Liver (tissue), 9 donors: ENCODE measurements around the gene TBC1D21. TPM values are rescaled to one million over a fixed set of nuclear protein-coding genes. Genes with fewer than 3 reads are reported as not detected.
A peak's percentile ranks its signal among the peaks of the same experiment; 100 is the strongest.

Experiments used
- DNase-seq: peaks from one replicate; pipeline ENCODE4 v3.0.0-alpha.2; 2017; ENCODE audit warnings: low spot score
- H3K27ac ChIP-seq, 2 donors: one replicate each; pipeline ENCODE4 v1.7.0; 2013; ENCODE audit warnings: inconsistent platforms in 2 of 2, low read length in 2 of 2, control low read depth in 1 of 2, low read depth in 1 of 2, mild to moderate bottlenecking in 1 of 2
- H3K27me3 ChIP-seq, 4 donors: one replicate each; pipeline versions ENCODE4 v1.6.1 to v1.7.0; 2013; ENCODE audit warnings: low read length in 3 of 4, inconsistent platforms in 1 of 4, mild to moderate bottlenecking in 1 of 4, moderate library complexity in 1 of 4; ENCODE audit not compliant: control insufficient read depth in 4 of 4, insufficient read depth in 4 of 4
- H3K36me3 ChIP-seq, 4 donors: one replicate each; pipeline versions ENCODE4 v1.6.1 to v1.7.0; 2013; ENCODE audit warnings: low read length in 3 of 4, mild to moderate bottlenecking in 3 of 4, low read depth in 1 of 4, moderate library complexity in 1 of 4; ENCODE audit not compliant: control insufficient read depth in 4 of 4, insufficient read depth in 3 of 4
- H3K4me1 ChIP-seq, 4 donors: one replicate each; pipeline versions ENCODE4 v1.6.1 to v1.7.0; 2013; ENCODE audit warnings: low read length in 3 of 4, mild to moderate bottlenecking in 3 of 4, moderate library complexity in 1 of 4; ENCODE audit not compliant: control insufficient read depth in 4 of 4, insufficient read depth in 4 of 4
- H3K4me3 ChIP-seq, 3 donors: one replicate each; pipeline versions ENCODE4 v1.6.1 to v1.7.0; 2013; ENCODE audit warnings: low read length in 3 of 3, control low read depth in 1 of 3, low read depth in 1 of 3, mild to moderate bottlenecking in 1 of 3
- H3K9ac ChIP-seq, 2 donors: one replicate each; pipeline ENCODE4 v1.7.0; 2013; ENCODE audit warnings: low read length in 2 of 2, mild to moderate bottlenecking in 2 of 2, moderate library complexity in 2 of 2, control low read depth in 1 of 2, low read depth in 1 of 2
- H3K9me3 ChIP-seq, 4 donors: one replicate each; pipeline versions ENCODE4 v1.6.1 to v1.7.0; 2013; ENCODE audit warnings: low read length in 3 of 4; ENCODE audit not compliant: control insufficient read depth in 4 of 4
- CTCF ChIP-seq: fragments of 150-350 bp; IDR thresholded peaks from 2 replicates; pipeline ENCODE4 v1.5.1; 2017; ENCODE audit warnings: improper control_type of control experiment, low read depth, low read length; ENCODE audit not compliant: missing input control
- FOXA1 ChIP-seq: IDR thresholded peaks from 2 replicates; pipeline ENCODE4 v1.6.1; 2016; ENCODE audit warnings: antibody characterized with exemption
- FOXA2 ChIP-seq: IDR thresholded peaks from 2 replicates; pipeline ENCODE4 v1.6.1; 2016; ENCODE audit warnings: antibody characterized with exemption
- HNF4A ChIP-seq, 2 donors: conservative IDR thresholded peaks; 2 replicates each; pipeline ENCODE4 v1.6.1; 2016; ENCODE audit warnings: antibody characterized with exemption in 2 of 2, mild to moderate bottlenecking in 2 of 2
- HNF4G ChIP-seq: IDR thresholded peaks from 2 replicates; pipeline ENCODE4 v1.6.1; 2016; ENCODE audit warnings: antibody characterized with exemption
- JUND ChIP-seq, 2 donors: IDR thresholded peaks; 2 replicates each; pipeline ENCODE4 v1.6.1; 2016; ENCODE audit warnings: antibody characterized with exemption in 2 of 2
- NR2F2 ChIP-seq: IDR thresholded peaks from 2 replicates; pipeline ENCODE4 v1.6.1; 2016; ENCODE audit warnings: antibody characterized with exemption
- REST ChIP-seq: IDR thresholded peaks from 2 replicates; pipeline ENCODE4 v1.6.1; 2016; ENCODE audit warnings: antibody characterized with exemption, mild to moderate bottlenecking
- RXRA ChIP-seq, 2 donors: IDR thresholded peaks; 2 replicates each; pipeline ENCODE4 v1.6.1; 2017 to 2018; ENCODE audit warnings: antibody characterized with exemption in 2 of 2, mild to moderate bottlenecking in 1 of 2
- SP1 ChIP-seq: IDR thresholded peaks from 2 replicates; pipeline ENCODE4 v1.6.1; 2018; ENCODE audit warnings: antibody characterized with exemption, mild to moderate bottlenecking
- TAF1 ChIP-seq: conservative IDR thresholded peaks from 2 replicates; pipeline ENCODE4 v1.6.1; 2016; ENCODE audit warnings: antibody characterized with exemption, mild to moderate bottlenecking
- YY1 ChIP-seq: IDR thresholded peaks from 2 replicates; pipeline ENCODE4 v1.6.1; 2016; ENCODE audit warnings: antibody characterized with exemption, mild to moderate bottlenecking
- ZBTB33 ChIP-seq: IDR thresholded peaks from 2 replicates; pipeline ENCODE4 v1.6.1; 2016; ENCODE audit warnings: antibody characterized with exemption
- WGBS: extraction: QIAGEN DNeasy Blood & Tissue Kit; methylation state at CpG from one replicate; pipeline ENCODE4 v1.1.7; 2013; 5-methylcytosine and 5-hydroxymethylcytosine counted together
- polyA plus RNA-seq, 2 donors: library from polyadenylated mRNA; stranded (reverse) in 1 of 2; unstranded in 1 of 2; fragments of 200-250 nt in 1 of 2; fragments of >200 nt in 1 of 2; fragmentation: Nextera tagmentation in 1 of 2; extraction: Ambion mirVana in 1 of 2; gene quantifications; one replicate each; pipeline versions ENCODE4 v1.2.1 to v1.2.3, GENCODE V29; 2013 to 2015
- total RNA-seq, 2 donors: library from RNA; depleted of rRNA; stranded (reverse); fragments of >200 nt; gene quantifications; one replicate each; pipeline ENCODE4 v1.2.3, GENCODE V29; 2014
- TF ChIP-seq, protein P1 (sequence below): IDR thresholded peaks from 2 replicates; pipeline ENCODE4 v1.6.1; 2016; ENCODE audit warnings: antibody characterized with exemption
- TF ChIP-seq, protein P2 (sequence below): IDR thresholded peaks from 2 replicates; pipeline ENCODE4 v1.6.1; 2016; ENCODE audit warnings: antibody characterized with exemption
- donor health status: healthy.
- donor health status: healthy.
- donor health status: healthy.
- donor health status: healthy.
- donor health status: healthy.

The TBC1D21 gene
- total and polyA plus RNA-seq, 4 donors, result not detected

- no peaks in the 10 kb centered on the region for H3K4me1 ChIP-seq
- TF ChIP-seq TAF1, result no peak
- TF ChIP-seq, protein P1, sequence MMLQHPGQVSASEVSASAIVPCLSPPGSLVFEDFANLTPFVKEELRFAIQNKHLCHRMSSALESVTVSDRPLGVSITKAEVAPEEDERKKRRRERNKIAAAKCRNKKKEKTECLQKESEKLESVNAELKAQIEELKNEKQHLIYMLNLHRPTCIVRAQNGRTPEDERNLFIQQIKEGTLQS, result no peak
- no peak for TF ChIP-seq REST
- TF ChIP-seq, protein P2, sequence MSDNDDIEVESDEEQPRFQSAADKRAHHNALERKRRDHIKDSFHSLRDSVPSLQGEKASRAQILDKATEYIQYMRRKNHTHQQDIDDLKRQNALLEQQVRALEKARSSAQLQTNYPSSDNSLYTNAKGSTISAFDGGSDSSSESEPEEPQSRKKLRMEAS, result no peak
- TF ChIP-seq JUND (IDR thresholded peaks at IDR 0.05), result no peak
- no peak for TF ChIP-seq ZBTB33
- peak; percentile 74 for TF ChIP-seq NR2F2
- no peak for TF ChIP-seq HNF4G
- H3K4me3 ChIP-seq, result no peak overlapping the region
- no peak overlapping the region for H3K9ac ChIP-seq
- no peaks in the 10 kb centered on the region for H3K27me3 ChIP-seq
- WGBS, result 55% methylated on average over 17 of the region's 17 CpGs
- H3K27ac ChIP-seq, result no peak overlapping the region
- H3K36me3 ChIP-seq, result no peaks in the 10 kb centered on the region
- DNase-seq, result no peak
- H3K9me3 ChIP-seq, result no peaks in the 10 kb centered on the region
These were observed 2.5 kb upstream of the TBC1D21 start for GRCh38 chr15:73870700-73871408.

GRCh38 chr15:73872346-73872745 is 1.0 kb upstream of the TBC1D21 start:
- 77% methylated on average over 5 of the region's 5 CpGs for WGBS
- H3K36me3 ChIP-seq, result no peaks in the 10 kb centered on the region
- DNase-seq, result no peak
- no peak overlapping the region for H3K4me3 ChIP-seq
- H3K4me1 ChIP-seq, result no peaks in the 10 kb centered on the region
- no peaks in the 10 kb centered on the region for H3K9me3 ChIP-seq
- no peak overlapping the region for H3K9ac ChIP-seq
- no peak overlapping the region for H3K27ac ChIP-seq
- no peaks in the 10 kb centered on the region for H3K27me3 ChIP-seq
- TF ChIP-seq YY1 (no peak), SP1 (no peak), RXRA (IDR thresholded peaks at IDR 0.05) (no peak), HNF4G (no peak), CTCF (no peak), NR2F2 (no peak), FOXA1 (no peak), FOXA2 (no peak), REST (no peak), ZBTB33 (no peak), HNF4A (conservative IDR thresholded peaks at IDR 0.05) (no peak)
- TF ChIP-seq, protein P1, result no peak
- TF ChIP-seq, protein P2, result no peak
